Measurements from ENCODE around the gene PAPPA2. TPM values are rescaled to one million over a fixed set of nuclear protein-coding genes. Genes with fewer than 3 reads are reported as not detected.
"Not testable (repeated sequence)": the region's sequence is repeated elsewhere in the genome, so short reads cannot be mapped to it uniquely, and the experiment has no call there.

The PAPPA2 gene
- total RNA-seq, 2 experiments from 2014 or later, result 0.29 to 1.2 TPM

GRCh38 chr1:176602388-176603004, 139.5 kb downstream of the PAPPA2 start:
- CTCF ChIA-PET, result no interaction called here
- POLR2A ChIA-PET, result no interaction called here

GRCh38 chr1:176603696-176604095, 140.7 kb downstream of the PAPPA2 start:
- POLR2A ChIA-PET, result no interaction called here
- CTCF ChIA-PET, result no interaction called here

- ChIA-PET POLR2A (no interaction called here), CTCF (no interaction called here)
Observed at GRCh38 chr1:176604461-176604860, 141.5 kb downstream of the PAPPA2 start.

- ChIA-PET POLR2A (no interaction called here), CTCF (no interaction called here)
Observed at GRCh38 chr1:176605176-176605575, 142.2 kb downstream of the PAPPA2 start.

DNA sequence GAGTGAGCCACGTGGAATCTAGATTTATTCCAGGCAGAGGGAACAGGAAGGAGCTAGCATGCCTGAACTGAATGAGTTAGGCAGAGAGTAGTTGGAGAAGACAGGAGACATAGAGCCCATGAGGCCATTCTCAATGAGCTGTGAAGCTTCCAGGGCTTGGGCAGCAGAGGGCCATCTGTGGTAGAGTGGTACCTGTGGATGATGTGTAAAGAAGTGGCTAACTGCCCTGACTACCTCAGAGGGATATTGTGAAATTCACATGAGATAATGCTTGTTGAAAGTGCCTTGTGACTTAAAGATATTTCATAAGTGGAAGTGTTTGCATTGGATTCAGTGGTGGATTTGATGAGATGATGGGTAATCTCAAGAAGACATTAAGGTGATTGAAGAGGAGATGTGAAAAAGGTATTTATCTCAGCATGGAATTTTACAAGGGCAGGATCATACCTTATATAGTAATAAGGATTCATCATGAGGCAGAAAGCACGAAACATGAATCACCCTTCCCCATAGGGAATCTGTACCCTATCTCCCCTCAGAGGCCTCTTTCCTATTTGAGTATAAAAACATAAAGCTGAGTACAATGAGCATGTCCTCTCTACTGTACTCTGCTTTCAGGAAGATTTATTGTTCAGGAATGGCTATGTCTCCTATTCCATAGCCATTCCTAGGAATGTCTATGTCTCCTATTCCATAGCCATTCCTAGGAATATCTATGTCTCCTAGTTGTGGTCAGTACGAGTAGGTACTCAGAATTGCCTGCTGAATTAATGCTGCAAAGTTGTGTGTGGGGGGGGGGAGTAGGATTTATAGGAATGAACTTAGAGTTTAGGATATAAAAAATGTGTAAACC, 146.8 kb downstream of the PAPPA2 start:
- ChIA-PET POLR2A (no interaction called here), CTCF (no interaction called here)

GRCh38 chr1:176612791-176613190, 149.8 kb downstream of the PAPPA2 start:
- ChIA-PET CTCF (no interaction called here), POLR2A (no interaction called here)

- POLR2A ChIA-PET, result no interaction called here
Observed at GRCh38 chr1:176617881-176618280, 154.9 kb downstream of the PAPPA2 start.

DNA sequence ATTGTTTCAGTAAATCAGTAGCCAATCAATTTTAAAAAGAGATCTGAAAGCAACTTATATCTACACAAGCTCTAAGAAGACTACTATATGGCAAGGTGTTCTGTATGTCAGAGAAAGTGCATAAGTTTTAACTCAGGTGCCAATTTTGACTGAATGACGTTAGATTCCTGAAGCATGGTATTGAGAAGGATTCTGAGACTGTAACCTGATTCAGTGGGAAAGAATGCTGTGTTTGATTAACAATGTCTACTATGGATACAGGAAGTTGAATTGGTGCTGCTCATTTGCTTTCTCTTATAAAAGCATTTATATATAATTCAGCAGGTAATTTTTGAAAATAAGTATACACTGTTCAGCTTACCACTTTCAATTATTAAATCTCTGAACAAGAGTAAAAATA, 156.3 kb downstream of the PAPPA2 start:
- ChIA-PET CTCF (no interaction called here), POLR2A (no interaction called here)

More at GRCh38 chr1:176617881-176618280, 154.9 kb downstream of the PAPPA2 start:
- CTCF ChIA-PET, result no interaction called here

DNA sequence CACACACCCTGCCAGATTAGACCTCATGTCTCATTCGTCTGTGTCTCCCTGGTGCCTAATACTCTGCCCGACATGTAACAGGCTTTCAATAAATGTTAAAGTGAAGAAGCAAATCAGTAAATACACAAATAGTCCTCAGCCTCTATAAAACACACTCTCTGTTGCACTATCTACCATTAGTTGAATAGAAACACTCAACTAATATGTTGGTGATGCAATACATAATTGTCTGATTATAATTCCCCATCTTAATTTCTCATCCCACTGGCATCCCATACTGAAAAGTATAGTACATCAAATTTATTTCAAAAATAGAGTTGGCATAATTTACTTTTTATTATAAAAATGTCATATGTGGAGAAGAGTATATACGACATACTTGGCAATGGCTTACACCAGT, 162.4 kb downstream of the PAPPA2 start:
- ChIA-PET CTCF (no interaction called here), POLR2A (no interaction called here)

DNA sequence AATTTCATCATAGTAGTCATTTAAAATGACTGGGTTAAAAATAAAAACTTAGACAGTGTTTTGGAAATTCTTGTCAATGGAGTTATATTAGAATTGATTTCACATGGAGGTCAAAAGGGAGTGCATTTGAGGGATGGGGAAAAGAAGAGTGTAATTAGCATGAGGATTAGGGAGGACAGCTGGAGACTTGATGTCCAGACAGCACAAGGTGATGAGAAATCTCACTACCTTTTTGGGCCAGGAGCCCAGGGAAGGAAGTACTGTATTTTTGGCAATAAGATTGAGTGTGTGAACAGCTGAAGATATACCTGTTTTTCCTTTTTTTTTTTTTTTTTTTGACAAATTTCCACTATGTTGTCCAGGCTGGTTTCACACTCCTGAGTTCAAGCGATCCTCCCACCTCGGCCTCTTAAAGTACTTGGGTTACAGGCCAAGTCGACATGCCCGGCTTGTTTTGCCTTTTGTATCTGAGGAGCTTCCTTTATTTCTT, 163.6 kb downstream of the PAPPA2 start:
- CTCF ChIA-PET, result no interaction called here
- POLR2A ChIA-PET, result no interaction called here

DNA sequence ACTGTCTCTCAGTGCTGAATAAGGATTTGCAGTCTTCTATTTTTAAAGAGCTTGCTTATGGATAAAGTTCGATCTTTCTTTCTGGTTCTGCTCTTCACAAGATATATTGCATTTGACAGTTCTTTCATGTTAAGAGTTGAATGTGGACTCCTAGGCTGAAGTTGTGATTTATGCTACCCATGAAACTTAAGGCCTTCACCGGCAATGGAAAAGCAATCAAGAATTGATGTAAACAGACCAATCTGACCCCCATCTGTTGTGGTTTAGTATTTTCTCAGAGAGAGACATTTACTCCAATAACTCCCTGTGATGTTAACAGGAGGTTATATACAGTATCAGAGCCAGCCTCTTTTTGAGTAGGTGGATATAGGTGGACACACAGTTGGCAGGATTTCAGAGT, 165.8 kb downstream of the PAPPA2 start:
- ChIA-PET POLR2A (no interaction called here), CTCF (no interaction called here)

GRCh38 chr1:176634733-176635132, 171.8 kb downstream of the PAPPA2 start:
- POLR2A ChIA-PET, CTCF ChIA-PET: not testable (repeated sequence)

- CTCF ChIA-PET, result no interaction called here
- POLR2A ChIA-PET, result no interaction called here
Observed at GRCh38 chr1:176638713-176639526, 175.9 kb downstream of the PAPPA2 start.

DNA sequence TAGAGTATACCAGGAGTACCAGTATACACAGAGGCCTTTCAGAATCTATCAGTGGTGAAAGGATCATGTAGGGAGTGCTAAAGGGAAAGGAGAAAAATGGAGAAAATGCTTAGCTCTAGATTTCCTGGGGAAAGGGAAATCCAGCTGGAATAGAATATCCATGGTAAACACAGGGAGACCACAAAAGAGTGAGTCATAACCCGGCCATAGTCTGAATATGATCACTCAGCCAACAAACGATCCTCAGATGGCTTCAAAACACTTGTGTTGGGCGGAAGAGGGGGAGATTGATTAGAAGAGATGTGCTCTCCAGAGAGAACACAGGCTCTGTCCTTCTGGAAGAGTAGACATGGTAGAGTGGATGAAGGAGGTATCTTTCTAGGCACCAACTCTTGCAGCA, 180.6 kb downstream of the PAPPA2 start:
- POLR2A ChIA-PET, result no interaction called here
- CTCF ChIA-PET, result no interaction called here

DNA sequence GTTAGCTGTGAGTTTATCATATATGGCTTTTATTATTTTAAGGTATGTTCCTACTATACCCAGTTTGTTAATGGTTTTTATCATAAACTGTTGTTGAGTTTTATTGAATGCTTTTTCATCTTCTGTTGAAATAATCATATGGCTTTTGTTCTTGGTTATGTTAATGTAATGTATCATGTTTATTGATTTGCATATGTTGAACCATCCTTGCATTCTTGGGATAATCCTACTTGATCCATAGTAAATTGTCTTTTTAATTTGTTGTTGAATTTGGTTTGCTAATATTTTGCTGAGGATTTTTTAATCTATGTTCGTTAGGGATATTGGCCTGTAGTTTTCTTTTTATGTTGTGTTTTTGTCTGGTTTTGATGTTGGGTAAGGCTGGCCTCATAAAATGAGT, 185.6 kb downstream of the PAPPA2 start:
- ChIA-PET CTCF (no interaction called here), POLR2A (no interaction called here)

GRCh38 chr1:176656257-176656995, 193.5 kb downstream of the PAPPA2 start:
- POLR2A ChIA-PET, result no interaction called here
- CTCF ChIA-PET, result no interaction called here

DNA sequence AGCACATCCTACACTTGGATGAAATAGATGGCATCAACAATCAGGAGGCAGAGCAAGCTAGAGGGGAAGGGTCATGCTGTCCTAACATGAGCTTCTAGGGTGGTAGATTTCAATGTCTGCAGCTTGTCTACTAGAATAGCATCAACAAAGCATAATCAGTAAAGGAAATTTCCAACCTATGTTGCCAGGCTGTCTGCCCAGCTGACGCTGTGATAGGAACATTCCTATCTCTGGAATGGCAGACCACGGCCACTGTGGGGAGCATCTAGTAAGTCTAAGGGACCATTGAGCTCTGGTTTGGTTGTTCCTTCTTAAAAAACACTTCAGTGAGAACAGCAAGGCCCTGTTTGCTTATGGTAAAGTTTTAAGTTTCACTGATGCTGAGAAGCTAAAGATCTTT, 206.8 kb downstream of the PAPPA2 start:
- CTCF ChIA-PET, result no interaction called here
- POLR2A ChIA-PET, result no interaction called here

DNA sequence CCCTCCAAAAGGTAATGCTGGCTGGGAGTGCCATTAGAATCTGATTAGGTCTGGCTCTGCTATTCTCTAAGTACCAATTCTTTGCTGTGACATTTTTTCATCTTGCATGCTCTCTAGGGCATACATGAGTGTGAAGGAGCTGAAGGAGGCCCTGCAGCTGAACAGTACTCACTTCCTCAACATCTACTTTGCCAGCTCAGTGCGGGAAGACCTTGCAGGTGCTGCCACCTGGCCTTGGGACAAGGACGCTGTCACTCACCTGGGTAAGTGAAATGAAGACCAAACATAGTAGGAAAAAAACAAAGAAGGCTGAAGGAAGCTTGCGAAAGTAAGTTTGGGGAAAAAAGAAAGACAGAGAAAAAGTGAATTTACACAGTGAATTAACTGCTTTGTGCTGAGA, 207.9 kb downstream of the PAPPA2 start:
- POLR2A ChIA-PET, result no interaction called here
- CTCF ChIA-PET, result no interaction called here

- CTCF ChIA-PET, result no interaction called here
- POLR2A ChIA-PET, result no interaction called here
Observed at GRCh38 chr1:176682830-176683535, 220.0 kb downstream of the PAPPA2 start.
